Measurements from ENCODE around the gene HSD17B10. TPM values are rescaled to one million over a fixed set of nuclear protein-coding genes. Genes with fewer than 3 reads are reported as not detected.

HSD17B10 gene
- total and polyA plus RNA-seq, 2 of the 13 experiments (the other 11 are each of a cell fraction or from before 2014, with no cell fraction given): 68.7 to 84.7 TPM

- TF ChIP-seq HNF1B (CRISPR knock-in tag; IDR thresholded peaks at IDR 0.05): no peak
- TF ChIP-seq ZFP36L1 (CRISPR knock-in tag; IDR thresholded peaks at IDR 0.05): no peak
- TF ChIP-seq ZNF24 (IDR thresholded peaks at IDR 0.05): no peak
- no peak for TF ChIP-seq ZNF33B (CRISPR knock-in tag; IDR thresholded peaks at IDR 0.05)
- no peak for TF ChIP-seq MED8 (CRISPR knock-in tag; IDR thresholded peaks at IDR 0.05; ENCODE audit: insufficient replicate concordance)
- no peak for TF ChIP-seq TSC22D2 (CRISPR knock-in tag; IDR thresholded peaks at IDR 0.05; ENCODE audit: borderline replicate concordance)
- TF ChIP-seq GPBP1L1 (CRISPR knock-in tag; IDR thresholded peaks at IDR 0.05): no peak
- TF ChIP-seq MBNL3 (CRISPR knock-in tag; conservative IDR thresholded peaks at IDR 0.05): no peak
- no peak for TF ChIP-seq MAFF (IDR thresholded peaks at IDR 0.05; ENCODE audit: low read depth, low read length)
- TF ChIP-seq MTF1 (CRISPR knock-in tag; IDR thresholded peaks at IDR 0.05): no peak
- no peak for TF ChIP-seq SCMH1 (CRISPR knock-in tag; IDR thresholded peaks at IDR 0.05; ENCODE audit: borderline replicate concordance)
- TF ChIP-seq ELF4 (CRISPR knock-in tag; IDR thresholded peaks at IDR 0.05; ENCODE audit: borderline replicate concordance): no peak
- no peak for TF ChIP-seq ZNF225 (CRISPR knock-in tag; IDR thresholded peaks at IDR 0.05)
- TF ChIP-seq ZNF747 (CRISPR knock-in tag; IDR thresholded peaks at IDR 0.05; ENCODE audit: borderline replicate concordance): no peak
Measured at GRCh38 chrX:53429755-53430154, 4.4 kb downstream of the HSD17B10 start (continued).

Measured in HepG2 (cell line).